NCI-H146 treated with DMSO at 0.1 percent for 48 hours (cell line): Measurements from ENCODE around the gene MAN1A1.

ENCODE experiments used
- DNase-seq: peaks from one replicate; lab custom pipeline; 2025; ENCODE audit not compliant: unreplicated experiment; lab: John Stamatoyannopoulos, UW

MAN1A1 gene

GRCh38 chr6:119273272-119274196, 76.0 kb downstream of the MAN1A1 start:
- no peak for DNase-seq

- DNase-seq, result no peak
Observed at GRCh38 chr6:119270545-119270944, 79.0 kb downstream of the MAN1A1 start.

- no peak for DNase-seq
Observed at GRCh38 chr6:119269266-119270103, 80.1 kb downstream of the MAN1A1 start.

- DNase-seq, result no peak
Observed at GRCh38 chr6:119267126-119267905, 82.2 kb downstream of the MAN1A1 start.

- DNase-seq, result no peak
Observed at GRCh38 chr6:119264854-119265397, 84.6 kb downstream of the MAN1A1 start.

GRCh38 chr6:119262612-119263011, 86.9 kb downstream of the MAN1A1 start:
- no peak for DNase-seq

- DNase-seq, result no peak
Observed at GRCh38 chr6:119261944-119262284, 87.6 kb downstream of the MAN1A1 start.

- DNase-seq, result no peak
Observed at GRCh38 chr6:119259027-119259426, 90.5 kb downstream of the MAN1A1 start.

- DNase-seq, result no peak
Observed at GRCh38 chr6:119257726-119258125, 91.8 kb downstream of the MAN1A1 start.

GRCh38 chr6:119256978-119257462, 92.5 kb downstream of the MAN1A1 start:
- no peak for DNase-seq

GRCh38 chr6:119256392-119256791, 93.2 kb downstream of the MAN1A1 start:
- no peak for DNase-seq

- no peak for DNase-seq
Observed at GRCh38 chr6:119255492-119255891, 94.1 kb downstream of the MAN1A1 start.

- no peak for DNase-seq
Observed at GRCh38 chr6:119250036-119250435, 99.5 kb downstream of the MAN1A1 start.

- no peak for DNase-seq
Observed at GRCh38 chr6:119249319-119249718, 100.2 kb downstream of the MAN1A1 start.

- DNase-seq, result no peak
Observed at GRCh38 chr6:119247504-119247903, 102.1 kb downstream of the MAN1A1 start.

GRCh38 chr6:119243657-119244056, 105.9 kb downstream of the MAN1A1 start:
- DNase-seq, result no peak

- DNase-seq, result no peak
Observed at GRCh38 chr6:119243037-119243436, 106.5 kb downstream of the MAN1A1 start.

- no peak for DNase-seq
Observed at GRCh38 chr6:119241540-119242309, 107.8 kb downstream of the MAN1A1 start.

GRCh38 chr6:119241111-119241465, 108.5 kb downstream of the MAN1A1 start:
- no peak for DNase-seq
